ENCODE measurements around the gene CLASRP.

The CLASRP gene

DNA sequence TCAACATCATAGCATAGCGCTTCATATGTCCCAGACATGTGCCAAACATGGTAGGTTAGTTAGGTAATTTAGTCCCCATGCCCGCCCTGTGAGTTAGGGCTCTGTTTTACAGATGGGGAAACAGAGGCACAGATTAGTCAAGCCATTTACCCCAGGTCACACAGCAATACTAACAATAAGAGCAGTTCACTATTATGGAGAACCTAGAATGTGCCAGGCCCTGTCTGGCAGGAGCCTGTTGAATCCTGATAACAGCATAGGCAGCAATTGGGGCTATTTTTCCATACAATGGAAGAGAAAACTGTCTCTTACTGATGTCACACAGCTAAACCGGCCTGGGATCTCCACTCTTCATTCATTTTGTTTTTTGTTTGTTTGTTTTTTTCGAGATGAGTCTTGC lies 47.6 kb downstream of the CLASRP start:
- DNase-seq, result no peak

- DNase-seq, result peak; percentile 15
Observed at GRCh38 chr19:45087531-45087930, 48.7 kb downstream of the CLASRP start.

- no peak for DNase-seq
Observed at GRCh38 chr19:45090034-45090433, 51.2 kb downstream of the CLASRP start.

DNA sequence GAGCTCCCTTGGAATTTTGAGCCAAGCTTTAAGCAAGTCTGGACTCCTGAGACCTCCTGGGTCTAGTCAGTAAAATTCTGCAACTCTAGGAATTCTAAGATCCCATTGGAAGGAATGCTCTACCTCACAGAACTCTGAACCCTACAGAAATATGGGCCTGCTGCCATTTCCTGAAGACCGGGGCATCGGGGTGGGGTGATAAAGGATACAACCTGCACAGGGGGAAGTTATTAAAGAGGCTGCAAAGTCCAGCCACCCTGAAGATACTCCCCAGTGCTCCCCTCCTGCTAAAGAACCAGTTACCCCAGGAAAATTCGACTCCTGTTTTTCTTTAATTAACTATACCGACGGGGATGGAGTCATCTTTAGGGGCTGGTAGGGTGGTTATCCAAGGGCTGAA lies 51.8 kb downstream of the CLASRP start:
- DNase-seq, result no peak

DNA sequence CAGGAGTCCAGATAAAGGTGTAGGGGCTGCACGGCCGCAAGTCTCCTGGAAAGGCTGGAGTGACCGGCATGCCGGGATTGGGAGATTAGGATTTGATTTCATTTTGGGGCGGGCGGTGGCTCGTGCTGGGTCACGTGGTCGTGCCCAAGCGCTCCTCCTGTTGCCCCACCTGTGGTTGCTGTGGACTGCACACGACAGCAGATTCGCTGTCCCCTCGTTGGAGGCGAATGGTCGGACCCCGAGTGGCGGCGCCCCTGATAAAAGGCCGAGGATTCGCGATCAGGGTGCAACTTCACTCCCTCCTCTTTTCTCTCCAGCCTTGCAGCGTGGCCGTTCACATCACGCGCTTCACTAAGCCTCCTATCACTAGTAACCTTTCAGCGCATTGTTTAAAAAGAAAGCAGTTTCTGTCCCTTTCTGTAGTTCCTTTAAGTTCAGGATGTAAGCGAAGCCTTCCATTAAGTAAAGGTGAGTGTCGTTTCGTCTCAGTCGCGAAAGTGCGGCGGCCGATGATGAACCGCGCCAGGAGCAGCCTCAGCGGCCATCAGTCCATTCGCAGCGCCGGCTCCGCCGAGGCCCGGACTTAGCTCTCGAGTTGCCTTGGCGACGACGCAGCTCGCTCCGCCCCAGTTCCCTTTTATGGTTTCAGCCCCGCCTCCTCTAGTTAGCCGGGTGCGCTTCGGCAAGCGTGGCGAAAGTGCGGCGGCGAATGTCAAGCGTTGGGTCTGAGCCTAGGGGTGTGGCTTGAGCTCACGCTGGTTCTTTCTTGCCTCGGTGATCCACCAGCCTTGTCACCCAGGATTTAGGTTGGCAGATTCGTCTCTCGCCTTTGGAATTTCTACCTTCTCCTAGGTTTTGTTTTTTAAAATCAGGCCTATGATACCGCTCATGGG lies 52.4 kb downstream of the CLASRP start:
- peak; percentile 96 for DNase-seq

DNA sequence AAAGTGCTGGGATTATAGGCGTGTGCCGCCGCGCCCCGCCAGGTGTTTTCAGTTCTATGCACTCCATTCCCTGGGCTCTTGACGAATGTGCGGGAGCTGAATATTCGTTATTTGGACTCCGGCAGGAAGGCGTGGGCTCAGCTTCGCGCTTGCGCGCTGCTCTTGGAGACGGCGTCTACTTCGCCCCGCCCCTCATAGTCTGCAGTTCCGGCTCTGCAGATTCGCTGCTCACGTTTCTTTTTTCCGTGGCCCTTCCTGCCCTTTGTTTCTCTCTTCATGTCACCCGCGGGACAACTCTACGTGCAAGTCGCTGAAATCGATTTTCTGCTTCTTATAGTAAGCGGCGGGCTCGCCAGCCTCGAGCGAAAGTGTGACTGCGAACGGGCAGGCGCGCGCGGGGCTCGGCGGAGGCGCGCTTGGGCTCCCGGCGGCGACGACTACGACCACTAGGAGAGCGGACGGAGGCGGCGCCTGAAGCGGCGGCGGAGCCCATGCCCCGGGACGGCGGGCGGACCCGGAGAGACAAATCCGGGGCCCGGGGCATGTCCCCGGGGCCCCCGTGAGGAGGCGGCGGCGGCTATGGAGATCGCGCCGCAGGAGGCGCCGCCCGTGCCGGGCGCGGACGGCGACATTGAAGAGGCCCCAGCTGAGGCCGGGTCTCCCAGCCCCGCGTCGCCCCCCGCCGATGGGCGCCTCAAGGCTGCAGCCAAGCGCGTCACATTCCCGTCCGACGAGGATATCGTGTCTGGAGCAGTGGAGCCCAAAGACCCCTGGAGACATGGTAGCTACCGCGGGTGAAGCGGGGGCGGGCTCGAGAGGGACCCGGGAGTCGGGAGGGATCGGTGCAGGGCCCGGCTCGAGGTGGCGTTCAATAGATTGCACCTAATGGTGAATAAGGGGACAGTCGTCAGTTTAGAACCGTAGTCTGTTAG lies 54.2 kb downstream of the CLASRP start, which contains the start of gene PPP1R37:
PPP1R37 (plus strand) TSS at position 433 of the 932 bp plus-strand sequence; CDS start at position 580, 147 bp downstream.
- peak; percentile 86 for DNase-seq

- DNase-seq, result no peak
Observed at GRCh38 chr19:45094137-45094536, 55.3 kb downstream of the CLASRP start.

DNA sequence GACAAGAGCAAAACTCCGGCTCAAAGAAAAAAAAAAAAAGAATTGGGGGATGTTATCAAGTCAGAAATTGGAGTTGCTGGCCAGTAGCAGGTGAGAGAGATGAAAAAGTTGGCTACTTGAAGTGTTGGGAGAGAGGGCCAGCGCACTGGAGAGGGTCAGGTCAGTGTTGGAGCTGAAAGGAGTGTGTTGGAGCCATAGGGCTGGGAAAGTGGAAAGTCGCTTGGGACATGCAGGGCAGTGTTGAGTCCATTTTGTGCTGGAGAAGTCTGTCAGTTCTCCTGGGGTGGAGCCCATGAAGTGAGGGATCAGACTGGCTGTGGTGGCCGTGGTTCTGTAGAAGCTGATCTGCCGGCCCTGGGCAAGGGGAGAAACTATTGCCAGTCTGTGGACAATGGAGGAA lies 55.9 kb downstream of the CLASRP start:
- DNase-seq, result no peak

DNA sequence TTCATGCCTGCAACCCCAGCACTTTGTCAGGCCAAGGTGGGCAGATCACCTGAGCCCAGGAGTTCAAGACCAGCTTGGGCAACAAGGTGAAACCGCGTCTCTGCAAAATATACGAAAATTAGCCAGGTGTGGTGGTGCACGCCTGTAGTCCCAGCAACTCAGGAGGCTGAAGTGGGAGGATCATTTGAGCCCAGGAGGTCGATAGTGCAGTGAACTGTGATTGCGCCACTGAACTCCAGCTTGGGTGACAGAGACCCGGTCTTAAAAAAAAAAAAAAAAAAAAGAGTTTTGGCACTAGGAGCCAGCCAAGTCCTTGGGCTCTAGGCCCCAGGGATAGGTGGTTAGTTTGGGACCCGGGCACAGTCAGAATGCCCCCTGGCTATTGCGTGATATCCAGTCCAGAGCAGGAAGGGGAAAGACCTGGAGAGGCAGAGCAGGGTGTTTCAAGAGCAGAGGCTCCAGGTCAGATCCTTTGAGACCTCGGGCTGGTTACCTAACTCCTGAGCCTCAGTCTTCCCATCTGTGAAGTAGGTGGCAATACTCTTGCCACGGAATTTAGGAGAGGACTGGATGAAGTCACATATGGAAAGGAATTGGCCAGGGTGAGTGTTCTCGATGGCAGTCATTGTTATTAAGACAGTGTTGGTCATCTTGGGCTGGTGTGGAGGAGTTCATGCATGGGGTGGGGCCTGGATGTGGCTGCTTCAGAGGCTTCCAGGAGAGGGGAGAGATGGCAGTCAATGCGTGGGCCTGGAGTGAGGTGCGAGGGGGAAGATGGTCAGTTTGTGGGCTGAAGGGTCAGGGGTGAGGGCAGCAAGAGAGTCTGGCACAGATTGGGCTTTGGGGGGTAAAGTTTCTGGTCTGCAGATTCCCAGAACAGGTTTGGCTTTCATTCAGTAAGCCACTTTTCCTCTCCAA lies 56.9 kb downstream of the CLASRP start:
- DNase-seq, result no peak

GRCh38 chr19:45096700-45097099 lies 57.9 kb downstream of the CLASRP start:
- no peak for DNase-seq

GRCh38 chr19:45097450-45097775 lies 58.6 kb downstream of the CLASRP start:
- DNase-seq, result no peak

- DNase-seq, result no peak
Observed at GRCh38 chr19:45097776-45098520, 59.1 kb downstream of the CLASRP start.

DNA sequence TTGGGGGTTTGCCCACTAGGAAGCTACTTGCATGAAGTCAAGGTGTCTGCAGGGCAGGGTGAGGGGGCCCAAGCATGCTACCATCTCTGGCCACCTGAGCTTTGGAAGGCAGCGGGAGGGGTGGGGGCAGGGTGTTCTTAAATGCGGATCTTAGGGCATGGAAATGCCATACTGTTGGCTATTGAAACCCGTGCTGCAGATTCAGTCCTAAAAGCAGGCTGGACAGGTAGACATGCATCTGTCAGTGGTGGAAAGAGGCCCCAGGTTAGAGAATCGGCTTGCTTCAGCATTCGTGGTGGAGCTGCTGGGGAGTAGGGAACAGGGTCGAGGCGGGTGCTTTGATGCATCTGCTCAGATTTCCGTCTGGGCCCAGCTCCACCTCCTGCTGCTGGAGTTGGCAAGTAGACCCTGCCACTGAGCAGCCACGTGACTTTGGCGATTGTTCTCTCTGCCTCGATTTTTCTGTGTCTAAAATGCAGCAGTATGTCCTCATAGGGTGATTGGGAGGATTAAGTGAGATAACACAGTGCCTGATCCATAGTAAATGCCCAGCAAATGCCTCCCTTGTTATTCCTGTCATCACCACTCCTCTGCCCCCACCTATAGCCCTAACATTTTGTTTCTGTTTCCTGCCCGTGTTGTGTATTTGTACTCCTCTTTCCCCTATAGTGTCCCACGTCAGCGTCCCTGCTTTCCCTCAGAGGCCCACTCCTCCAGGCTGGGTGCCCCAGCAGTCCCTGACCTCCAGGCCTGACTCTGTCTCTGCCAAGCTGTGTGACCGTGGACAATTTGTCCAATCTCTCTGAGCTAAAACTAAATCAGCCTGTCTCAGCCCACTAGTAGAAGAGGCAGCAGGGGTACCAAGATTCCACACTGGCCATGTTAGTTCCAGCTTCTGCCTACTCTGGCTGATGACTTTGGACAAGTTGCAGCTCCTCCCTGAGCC lies 59.9 kb downstream of the CLASRP start:
- DNase-seq, result no peak

DNA sequence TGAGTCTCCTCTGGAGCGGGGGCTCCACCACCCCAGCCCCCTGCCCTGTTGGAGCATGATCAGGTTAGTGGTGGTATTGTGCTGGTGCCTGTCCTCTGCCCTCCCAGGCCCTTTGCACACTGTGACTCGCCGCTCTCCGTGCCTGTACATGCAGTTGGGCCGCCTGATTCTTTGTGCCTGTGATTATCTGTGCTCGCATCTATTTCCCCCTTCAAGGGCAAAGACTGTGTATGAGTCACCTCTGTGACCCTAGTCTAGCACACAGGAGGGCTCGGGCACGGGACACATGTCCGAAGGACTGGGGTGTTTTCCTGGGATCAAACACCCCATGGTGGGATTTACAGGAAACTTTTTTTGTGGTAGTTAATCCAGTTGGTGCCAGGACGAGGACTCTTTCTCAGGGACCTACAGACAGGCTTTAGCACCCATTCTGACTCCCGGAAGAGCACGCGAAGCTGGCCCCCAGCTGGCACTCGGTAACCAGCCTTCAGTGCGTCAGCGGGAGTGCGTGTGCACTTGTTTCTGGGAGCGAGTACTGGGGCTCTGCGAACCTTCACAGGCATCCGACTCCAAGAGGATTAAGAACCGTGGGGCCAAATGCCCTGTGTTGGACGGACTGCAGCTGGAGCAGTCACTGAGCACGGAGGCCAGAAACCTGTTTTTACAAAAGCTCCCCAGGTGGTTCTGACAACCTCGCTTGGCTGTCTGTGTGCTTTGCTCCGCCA lies 60.8 kb downstream of the CLASRP start:
- no peak for DNase-seq

GRCh38 chr19:45100201-45100600 lies 61.4 kb downstream of the CLASRP start:
- DNase-seq, result no peak

DNA sequence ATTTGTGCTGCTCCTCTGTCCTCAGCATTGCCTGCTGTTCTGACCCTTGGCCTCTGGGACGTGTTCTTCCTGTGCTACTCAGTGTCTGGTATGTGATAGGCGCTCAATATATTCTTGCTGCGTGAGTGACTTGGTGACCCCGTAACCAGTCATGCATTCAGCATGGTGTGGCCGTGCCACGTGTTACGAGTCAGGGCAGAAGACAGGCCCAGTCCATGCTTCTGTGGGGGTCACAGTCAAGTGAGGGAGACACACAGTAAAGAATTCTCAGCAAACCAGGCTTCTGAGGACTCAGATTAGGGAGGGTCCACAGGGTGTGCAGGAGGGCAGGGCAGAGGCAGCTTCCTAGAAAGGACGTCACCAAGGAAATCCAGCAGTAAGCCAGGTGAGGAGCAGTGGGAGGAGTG lies 62.0 kb downstream of the CLASRP start:
- no peak for DNase-seq

DNA sequence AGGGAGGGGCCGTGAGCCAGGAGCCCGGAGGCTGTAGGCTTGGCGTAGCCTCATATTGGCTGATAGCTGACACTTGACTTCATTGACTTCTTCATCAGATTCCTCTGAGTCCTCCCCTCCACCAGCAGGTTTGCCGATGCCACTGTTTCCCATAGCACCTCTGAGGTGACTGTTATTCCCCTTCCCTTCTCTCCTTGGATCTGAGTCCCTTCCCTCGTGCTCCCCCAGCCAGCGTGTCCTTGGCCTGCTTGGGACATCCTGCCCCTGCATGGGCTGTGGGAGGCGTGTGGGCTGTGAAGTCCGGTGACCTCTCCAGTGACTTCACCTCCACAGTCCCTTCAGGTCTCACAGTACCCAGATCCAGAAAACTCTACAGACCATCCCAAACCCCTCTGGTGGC lies 63.0 kb downstream of the CLASRP start:
- no peak for DNase-seq

DNA sequence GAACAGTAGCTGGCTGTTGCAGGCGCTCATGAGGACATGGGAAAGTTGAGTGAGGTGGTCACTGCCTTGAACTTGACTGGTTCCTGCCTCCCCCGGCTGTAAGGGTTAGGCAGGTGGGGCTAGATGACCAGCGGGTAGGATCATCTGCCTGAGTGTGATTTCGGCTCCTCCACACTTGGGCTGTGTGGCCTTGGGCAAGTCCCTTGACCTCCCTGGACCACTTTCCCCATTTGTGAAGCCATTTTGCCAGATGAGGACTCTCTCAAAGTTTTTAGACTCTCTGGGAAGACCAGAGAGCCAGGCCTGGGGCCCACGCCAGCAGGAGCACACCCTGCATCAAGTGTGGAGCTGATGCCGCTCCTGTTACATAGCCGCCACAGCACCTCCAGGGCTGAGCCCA lies 63.6 kb downstream of the CLASRP start:
- DNase-seq, result no peak

GRCh38 chr19:45103156-45103507 lies 64.3 kb downstream of the CLASRP start:
- no peak for DNase-seq

Measured in effector CD8-positive, alpha-beta T cell (primary cell).